Stomach smooth muscle (tissue), 2 donors: ENCODE data around the gene CXCR4.

Source experiments
- H3K27ac ChIP-seq: one replicate; pipeline ENCODE4 v1.7.0; 2013; ENCODE audit warnings: mild to moderate bottlenecking, low read length, inconsistent platforms
- H3K27me3 ChIP-seq, 2 donors: one replicate each; pipeline ENCODE4 v1.7.0; 2013; ENCODE audit warnings: low read length in 2 of 2; ENCODE audit not compliant: insufficient read depth in 2 of 2, control insufficient read depth in 1 of 2
- H3K36me3 ChIP-seq, 2 donors: one replicate each; pipeline ENCODE4 v1.7.0; 2013; ENCODE audit warnings: low read length in 2 of 2; ENCODE audit not compliant: control insufficient read depth in 2 of 2, insufficient read depth in 2 of 2
- H3K4me1 ChIP-seq: one replicate; pipeline ENCODE4 v1.7.0; 2013; ENCODE audit warnings: low read length; ENCODE audit not compliant: control insufficient read depth, insufficient read depth
- H3K4me3 ChIP-seq, 2 donors: one replicate each; pipeline ENCODE4 v1.7.0; 2013; ENCODE audit warnings: low read length in 2 of 2
- H3K9ac ChIP-seq, 2 donors: one replicate each; pipeline ENCODE4 v1.7.0; 2013; ENCODE audit warnings: low read length in 2 of 2, mild to moderate bottlenecking in 1 of 2
- H3K9me3 ChIP-seq, 2 donors: one replicate each; pipeline ENCODE4 v1.7.0; 2013; ENCODE audit warnings: low read length in 2 of 2; ENCODE audit not compliant: control insufficient read depth in 2 of 2
- donor health status: healthy.
- donor health status: Pancreatic carcinoma.

Gene CXCR4

GRCh38 chr2:136114382-136114781 is 3.6 kb downstream of the CXCR4 start:
- H3K9me3 ChIP-seq = no peaks in the 10 kb centered on the region
- H3K27me3 ChIP-seq = peaks cover 24% of the 10 kb centered on the region in 2 donors
- no peak overlapping the region for H3K4me3 ChIP-seq
- peaks cover 17% of the 10 kb centered on the region for H3K4me1 ChIP-seq
- no peak overlapping the region for H3K27ac ChIP-seq
- H3K9ac ChIP-seq = no peak overlapping the region
- H3K36me3 ChIP-seq = peaks cover 0 to 4% of the 10 kb centered on the region in 2 donors

- Histone ChIP-seq H3K9me3 (no peaks in the 10 kb centered on the region), H3K36me3 (peaks cover 0 to 4% of the 10 kb centered on the region in 2 donors), H3K9ac (no peak overlapping the region), H3K4me1 (peaks cover 11% of the 10 kb centered on the region), H3K4me3 (no peak overlapping the region), H3K27me3 (peaks cover 20 to 21% of the 10 kb centered on the region in 2 donors), H3K27ac (no peak overlapping the region)
Measured at GRCh38 chr2:136113209-136113971, 4.6 kb downstream of the CXCR4 start.

- H3K4me1 ChIP-seq = peaks cover 8% of the 10 kb centered on the region
- H3K9ac ChIP-seq = no peak overlapping the region
- no peaks in the 10 kb centered on the region for H3K9me3 ChIP-seq
- no peak overlapping the region for H3K27ac ChIP-seq
- H3K4me3 ChIP-seq = no peak overlapping the region
- peaks cover 0 to 4% of the 10 kb centered on the region in 2 donors for H3K36me3 ChIP-seq
- H3K27me3 ChIP-seq = peaks cover 20 to 21% of the 10 kb centered on the region in 2 donors
Measured at GRCh38 chr2:136112317-136113208, 5.4 kb downstream of the CXCR4 start.

- Histone ChIP-seq H3K4me3 (no peak overlapping the region), H3K9ac (no peak overlapping the region), H3K4me1 (peaks cover 6% of the 10 kb centered on the region), H3K9me3 (no peaks in the 10 kb centered on the region), H3K36me3 (peaks cover 0 to 4% of the 10 kb centered on the region in 2 donors), H3K27ac (no peak overlapping the region), H3K27me3 (peaks cover 17 to 20% of the 10 kb centered on the region in 2 donors)
Measured at GRCh38 chr2:136111711-136112110, 6.2 kb downstream of the CXCR4 start.

- Histone ChIP-seq H3K36me3 (peaks cover 0 to 4% of the 10 kb centered on the region in 2 donors), H3K9me3 (no peaks in the 10 kb centered on the region), H3K9ac (no peak overlapping the region), H3K27ac (no peak overlapping the region), H3K27me3 (peaks cover 6 to 16% of the 10 kb centered on the region in 2 donors), H3K4me1 (no peaks in the 10 kb centered on the region), H3K4me3 (no peak overlapping the region)
Measured at GRCh38 chr2:136110526-136110925, 7.4 kb downstream of the CXCR4 start.

- Histone ChIP-seq H3K4me3 (no peak overlapping the region), H3K27ac (no peak overlapping the region), H3K4me1 (no peaks in the 10 kb centered on the region), H3K9me3 (no peaks in the 10 kb centered on the region), H3K9ac (no peak overlapping the region), H3K27me3 (peaks cover 0 to 7% of the 10 kb centered on the region in 2 donors), H3K36me3 (no peaks in the 10 kb centered on the region)
Measured at GRCh38 chr2:136108463-136108862, 9.5 kb downstream of the CXCR4 start.

- Histone ChIP-seq H3K27ac (no peak overlapping the region), H3K4me1 (no peaks in the 10 kb centered on the region), H3K27me3 (peaks cover 0 to 6% of the 10 kb centered on the region in 2 donors), H3K9me3 (no peaks in the 10 kb centered on the region), H3K4me3 (no peak overlapping the region), H3K9ac (no peak overlapping the region), H3K36me3 (no peaks in the 10 kb centered on the region)
Measured at GRCh38 chr2:136107051-136108033, 10.6 kb downstream of the CXCR4 start.

GRCh38 chr2:136106505-136106904 is 11.4 kb downstream of the CXCR4 start:
- H3K27ac ChIP-seq = no peak overlapping the region
- H3K36me3 ChIP-seq = no peaks in the 10 kb centered on the region
- no peaks in the 10 kb centered on the region for H3K9me3 ChIP-seq
- H3K27me3 ChIP-seq = peaks cover 0 to 2% of the 10 kb centered on the region in 2 donors
- no peak overlapping the region for H3K4me3 ChIP-seq
- H3K9ac ChIP-seq = no peak overlapping the region
- H3K4me1 ChIP-seq = no peaks in the 10 kb centered on the region

GRCh38 chr2:136104977-136105376 is 13.0 kb downstream of the CXCR4 start:
- no peaks in the 10 kb centered on the region for H3K36me3 ChIP-seq

GRCh38 chr2:136101042-136101441 is 16.9 kb downstream of the CXCR4 start:
- H3K27me3 ChIP-seq = no peaks in the 10 kb centered on the region
- H3K9ac ChIP-seq = no peak overlapping the region
- H3K9me3 ChIP-seq = no peaks in the 10 kb centered on the region
- H3K4me1 ChIP-seq = no peaks in the 10 kb centered on the region
- H3K4me3 ChIP-seq = no peak overlapping the region
- H3K27ac ChIP-seq = no peak overlapping the region
- no peaks in the 10 kb centered on the region for H3K36me3 ChIP-seq

More at GRCh38 chr2:136104977-136105376, 13.0 kb downstream of the CXCR4 start:
- Histone ChIP-seq H3K27ac (no peak overlapping the region), H3K9me3 (no peaks in the 10 kb centered on the region), H3K4me3 (no peak overlapping the region), H3K27me3 (no peaks in the 10 kb centered on the region), H3K4me1 (no peaks in the 10 kb centered on the region), H3K9ac (no peak overlapping the region)
